OCI-LY7 (cell line): Measurements from ENCODE around the gene ZCCHC10. TPM values are rescaled to one million over a fixed set of nuclear protein-coding genes. Genes with fewer than 3 reads are reported as not detected.

ENCODE experiments used
- BruUV-seq: library from RNA; stranded (reverse); fragments of 400-500 nt; replicated peaks from 2 replicates; lab custom pipeline; 2021; lab: Mats Ljungman, UMichigan
- CTCF ChIA-PET: fragments of 300-600 bp; sonication (Branson Sonifier 250); formaldehyde crosslinking; loops from one replicate; lab custom pipeline; 2022; ENCODE audit warnings: antibody characterized with exemption; ENCODE audit not compliant: unreplicated experiment; lab: Charles Lee
- POLR2A ChIA-PET: fragments of 300-600 bp; sonication (Branson Sonifier 250); formaldehyde crosslinking; loops from one replicate; lab custom pipeline; 2022; ENCODE audit warnings: antibody characterized with exemption; lab: Charles Lee
- DNase-seq: peaks from one replicate; pipeline ENCODE4 v3.0.0-alpha.2; 2015; ENCODE audit warnings: low spot score
- H2AFZ ChIP-seq: fragments of 200-600 bp; sonication (generic), shearing (Covaris generic); 2 replicates; pipeline ENCODE4 v1.6.1; 2014; ENCODE audit warnings: mild to moderate bottlenecking, antibody characterized with exemption, low read length, moderate library complexity
- H3K27ac ChIP-seq: fragments of 200-600 bp; sonication (generic); 2 replicates; pipeline ENCODE4 v1.5.1; 2014; ENCODE audit warnings: mixed run types, low read depth, mild to moderate bottlenecking, moderate library complexity, low read length, inconsistent platforms; ENCODE audit not compliant: poor library complexity, severe bottlenecking
- H3K36me3 ChIP-seq: fragments of 200-600 bp; sonication (generic); 2 replicates; pipeline ENCODE4 v1.6.1; 2014; ENCODE audit warnings: mild to moderate bottlenecking, antibody characterized with exemption, low read length, moderate library complexity, mixed read lengths; ENCODE audit not compliant: insufficient read depth
- H3K4me1 ChIP-seq: fragments of 200-600 bp; sonication (generic); 2 replicates; pipeline ENCODE4 v1.5.1; 2014; ENCODE audit warnings: mild to moderate bottlenecking, low read length; ENCODE audit not compliant: insufficient read depth, poor library complexity, severe bottlenecking
- H3K4me2 ChIP-seq: fragments of 200-600 bp; sonication (generic); 2 replicates; pipeline ENCODE4 v1.6.1; 2014; ENCODE audit warnings: mild to moderate bottlenecking, low read length
- H3K4me3 ChIP-seq: fragments of 200-600 bp; sonication (generic); 2 replicates; pipeline ENCODE4 v1.5.1; 2014; ENCODE audit warnings: mild to moderate bottlenecking, low read depth, low read length; ENCODE audit not compliant: poor library complexity, severe bottlenecking
- H3K79me2 ChIP-seq: fragments of 200-600 bp; sonication (generic); 2 replicates; pipeline ENCODE4 v1.6.1; 2016; ENCODE audit warnings: low read depth, mild to moderate bottlenecking, low read length, moderate library complexity, mixed read lengths; ENCODE audit not compliant: insufficient read depth
- H3K9me2 ChIP-seq: fragments of 200-600 bp; sonication (generic); 2 replicates; pipeline ENCODE4 v1.6.1; 2016; ENCODE audit warnings: mild to moderate bottlenecking, low read length, mixed read lengths; ENCODE audit not compliant: insufficient read depth
- H3K9me3 ChIP-seq: fragments of 200-600 bp; sonication (generic); 2 replicates; pipeline ENCODE4 v1.6.1; 2014; ENCODE audit warnings: mild to moderate bottlenecking, mixed run types, low read length, mixed read lengths
- H4K20me1 ChIP-seq: fragments of 200-600 bp; sonication (generic); 2 replicates; pipeline ENCODE4 v1.6.1; 2014; ENCODE audit warnings: mild to moderate bottlenecking, antibody characterized with exemption, low read length, moderate library complexity, mixed read lengths; ENCODE audit not compliant: insufficient read depth
- CTCF ChIP-seq: fragments of 200-600 bp; sonication (generic); conservative IDR thresholded peaks from 2 replicates; pipeline ENCODE4 v1.5.1; 2014; ENCODE audit warnings: mild to moderate bottlenecking, antibody characterized with exemption, low read length, moderate library complexity, mixed read lengths
- EZH2phosphoT487 ChIP-seq: fragments of 200-600 bp; sonication (generic); IDR thresholded peaks from 2 replicates; pipeline ENCODE4 v1.6.1; 2018; ENCODE audit warnings: low read depth, borderline replicate concordance, mild to moderate bottlenecking, mixed run types, antibody characterized with exemption, low read length, moderate library complexity, mixed read lengths
- intact Hi-C: fragments of 100-400 bp; cut with micrococcal nuclease; formaldehyde crosslinking; loops from one replicate; pipeline ENCODE4 v1.10.0; 2022; ENCODE audit not compliant: unreplicated experiment
- total RNA-seq, 2 experiments: library from RNA; depleted of rRNA in 1 of 2; stranded (reverse); fragments of >200 nt in 1 of 2; shearing (Covaris generic) in 1 of 2; gene quantifications; 2 replicates each; pipeline ENCODE4 v1.2.3, GENCODE V29; 2014 to 2022

The ZCCHC10 gene
- total RNA-seq, 2 experiments from 2014 or later: 27.2 to 45.4 TPM

- ChIA-PET CTCF (no interaction called here), POLR2A (interaction anchor here (0.8 to 3.3 kb wide), 3 partner anchors 9 to 51 kb away, joined by 4 to 41 read pairs (median 5); no protein-coding TSS in a partner anchor)
- H3K4me3 ChIP-seq: peak overlapping the region; percentile 99
- H3K27ac ChIP-seq: no peak overlapping the region
- peak overlapping the region; percentile 93 for H3K4me2 ChIP-seq
- H4K20me1 ChIP-seq: peaks cover 21% of the 10 kb centered on the region
- peaks cover 50% of the 10 kb centered on the region for H3K4me1 ChIP-seq
- BruUV-seq: no TSS peak
- no peak for DNase-seq
- H3K36me3 ChIP-seq: peaks cover 60% of the 10 kb centered on the region
- intact Hi-C loops: no loop called here
- no peaks in the 10 kb centered on the region for H3K9me2 ChIP-seq
- H3K79me2 ChIP-seq: peaks cover 87% of the 10 kb centered on the region
- TF ChIP-seq CTCF (no peak), EZH2phosphoT487 (no peak)
- H3K9me3 ChIP-seq: no peaks in the 10 kb centered on the region
- no peak overlapping the region for H2AFZ ChIP-seq
Measured at GRCh38 chr5:133053448-133053847, 27.1 kb upstream of the ZCCHC10 start.

- Histone ChIP-seq H3K9me2 (no peaks in the 10 kb centered on the region), H4K20me1 (peaks cover 17% of the 10 kb centered on the region), H3K9me3 (no peaks in the 10 kb centered on the region), H3K4me1 (peaks cover 45% of the 10 kb centered on the region), H3K36me3 (peaks cover 51% of the 10 kb centered on the region), H2AFZ (no peak overlapping the region; the same call in 1 of the 2 replicates), H3K27ac (peak overlapping the region; percentile 97), H3K79me2 (peaks cover 78% of the 10 kb centered on the region), H3K4me2 (peak overlapping the region; percentile 93), H3K4me3 (peak overlapping the region; percentile 99)
- intact Hi-C loops: no loop called here
- TF ChIP-seq CTCF (no peak), EZH2phosphoT487 (no peak)
- no TSS peak for BruUV-seq
- ChIA-PET POLR2A (interaction anchor here (0.6 to 5.9 kb wide), 13 partner anchors 8 to 951 kb away, joined by 3 to 70 read pairs (median 4); partner anchors contain the start of genes AFF4 and ZCCHC10), CTCF (no interaction called here)
- peak; percentile 75 for DNase-seq
Measured at GRCh38 chr5:133052317-133053175, 26.2 kb upstream of the ZCCHC10 start.
